BLaER1 (cell line): Measurements from ENCODE around the gene DDX27.
"Not testable (repeated sequence)": the region's sequence is repeated elsewhere in the genome, so short reads cannot be mapped to it uniquely, and the experiment has no call there.

ENCODE experiments used
- H3K27ac ChIP-seq: shearing (Covaris generic); formaldehyde crosslinking; 2 replicates; pipeline ENCODE4 v1.8.1; 2022
- H3K27me3 ChIP-seq: shearing (Covaris generic); formaldehyde crosslinking; 2 replicates; pipeline ENCODE4 v1.8.1; 2022
- H3K36me3 ChIP-seq: shearing (Covaris generic); formaldehyde crosslinking; 2 replicates; pipeline ENCODE4 v1.8.1; 2022
- H3K4me1 ChIP-seq: shearing (Covaris generic); formaldehyde crosslinking; 2 replicates; pipeline ENCODE4 v1.8.1; 2022
- H3K4me2 ChIP-seq: shearing (Covaris generic); formaldehyde crosslinking; 2 replicates; pipeline ENCODE4 v1.8.1; 2022
- H3K4me3 ChIP-seq: shearing (Covaris generic); formaldehyde crosslinking; 2 replicates; pipeline ENCODE4 v1.8.1; 2022
- H3K9ac ChIP-seq: shearing (Covaris generic); formaldehyde crosslinking; 2 replicates; pipeline ENCODE4 v1.8.1; 2022
- H3K9me3 ChIP-seq: shearing (Covaris generic); formaldehyde crosslinking; 2 replicates; pipeline ENCODE4 v1.8.1; 2022
- H4K20me1 ChIP-seq: shearing (Covaris generic); formaldehyde crosslinking; 2 replicates; pipeline ENCODE4 v1.8.1; 2022
- Cebpa-rat ChIP-seq: shearing (Covaris generic); IDR thresholded peaks from 2 replicates; pipeline ENCODE4 v1.8.1; 2022

DDX27 gene

DNA sequence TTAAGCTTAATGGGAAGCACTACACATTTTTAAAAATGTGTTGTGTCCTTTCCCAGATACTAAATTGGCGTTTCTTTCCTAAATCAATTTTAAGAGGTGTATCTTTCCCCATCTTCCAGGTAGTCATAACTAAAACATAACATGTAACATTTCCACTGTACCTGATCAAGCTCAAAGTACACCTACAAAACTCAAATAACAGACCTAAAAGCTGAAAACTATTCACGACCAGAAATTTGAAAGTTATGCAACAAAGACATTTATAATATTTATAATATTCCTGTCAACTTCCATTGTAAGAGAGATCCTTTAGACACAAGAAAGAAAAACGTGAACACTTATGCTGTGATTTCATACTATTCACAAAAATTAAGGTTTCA lies 34.5 kb upstream of the DDX27 start:
- Histone ChIP-seq H3K4me3 (no peak overlapping the region), H3K36me3 (peaks cover 15% of the 10 kb centered on the region; the same call in 1 of the 2 replicates), H3K27me3 (no peaks in the 10 kb centered on the region), H4K20me1 (peaks cover 79% of the 10 kb centered on the region), H3K4me2 (peak overlapping the region; percentile 95; the same call in 1 of the 2 replicates), H3K4me1 (peaks cover 54% of the 10 kb centered on the region), H3K9ac (no peak overlapping the region), H3K27ac (no peak overlapping the region), H3K9me3 (no peaks in the 10 kb centered on the region)
- TF ChIP-seq Cebpa-rat, result no peak

- no peaks in the 10 kb centered on the region for H3K9me3 ChIP-seq
- H3K4me1 ChIP-seq, result peaks cover 49% of the 10 kb centered on the region
- H3K27ac ChIP-seq, result no peak overlapping the region
- no peak overlapping the region for H3K4me3 ChIP-seq
- TF ChIP-seq Cebpa-rat, result no peak
- H3K9ac ChIP-seq, result no peak overlapping the region
- H4K20me1 ChIP-seq, result peaks cover 73% of the 10 kb centered on the region
- peak overlapping the region; percentile 95 for H3K4me2 ChIP-seq
- H3K27me3 ChIP-seq, result no peaks in the 10 kb centered on the region
- peaks cover 15% of the 10 kb centered on the region; the same call in 1 of the 2 replicates for H3K36me3 ChIP-seq
Measured at GRCh38 chr20:49185071-49185761, 34.0 kb upstream of the DDX27 start.

DNA sequence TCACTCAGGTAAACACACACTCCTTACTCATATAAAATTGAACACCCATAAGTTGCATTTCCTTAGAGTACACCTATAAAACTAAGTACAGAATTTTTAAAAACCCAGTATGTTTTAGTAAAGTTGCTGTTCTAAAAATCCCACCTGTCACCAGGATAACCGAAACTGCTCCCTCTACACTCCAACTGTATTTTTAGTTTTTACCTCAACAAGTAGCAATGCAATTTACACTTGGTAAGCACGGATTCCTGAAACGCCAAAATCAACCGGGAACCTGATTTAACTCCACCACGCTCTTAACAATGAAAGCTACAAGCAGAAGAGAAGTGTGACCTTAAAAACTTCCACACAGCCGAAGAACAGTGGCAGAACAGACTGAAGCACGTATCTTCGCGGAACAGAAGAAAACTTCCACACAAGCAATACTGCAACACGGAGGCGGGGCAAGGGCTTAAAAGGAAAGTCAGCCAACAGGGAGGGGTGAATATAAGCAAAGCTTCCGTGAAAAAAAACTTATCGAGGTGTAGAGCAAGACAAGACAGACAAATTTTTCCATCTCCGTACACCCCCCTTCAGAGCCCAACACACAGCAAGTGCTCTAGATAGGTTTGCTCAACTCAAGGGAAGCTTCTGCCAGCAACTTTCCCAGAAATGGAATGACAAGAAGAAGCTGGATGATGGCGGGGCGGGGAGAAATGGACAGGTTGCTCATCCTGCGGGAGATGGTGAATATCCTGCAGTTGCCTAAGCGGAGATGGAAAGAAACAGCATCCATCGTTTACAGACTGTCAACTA lies 32.5 kb upstream of the DDX27 start:
- no peaks in the 10 kb centered on the region for H3K9me3 ChIP-seq
- no peak for TF ChIP-seq Cebpa-rat
- peaks cover 15% of the 10 kb centered on the region; the same call in 1 of the 2 replicates for H3K36me3 ChIP-seq
- H4K20me1 ChIP-seq, result peaks cover 58% of the 10 kb centered on the region
- H3K4me3 ChIP-seq, result peak overlapping the region; percentile 97
- peak overlapping the region; percentile 95 for H3K4me2 ChIP-seq
- peak overlapping the region; percentile 96 for H3K9ac ChIP-seq
- H3K27ac ChIP-seq, result peak overlapping the region; percentile 96
- H3K27me3 ChIP-seq, result no peaks in the 10 kb centered on the region
- peaks cover 37% of the 10 kb centered on the region for H3K4me1 ChIP-seq

GRCh38 chr20:49187330-49187850 lies 31.8 kb upstream of the DDX27 start:
- TF ChIP-seq Cebpa-rat, result no peak
- Histone ChIP-seq H3K9me3 (no peaks in the 10 kb centered on the region), H3K27ac (peak overlapping the region; percentile 96), H3K4me3 (peak overlapping the region; percentile 97), H3K27me3 (no peaks in the 10 kb centered on the region), H4K20me1 (peaks cover 51% of the 10 kb centered on the region), H3K9ac (peak overlapping the region; percentile 96), H3K36me3 (peaks cover 15% of the 10 kb centered on the region; the same call in 1 of the 2 replicates), H3K4me2 (peak overlapping the region; percentile 95), H3K4me1 (peaks cover 30% of the 10 kb centered on the region)

GRCh38 chr20:49187851-49188641 lies 31.2 kb upstream of the DDX27 start, which contains the start of gene STAU1:
STAU1 (minus strand) TSS chr20:49188334; CDS start chr20:49166201, 22,133 bp downstream.
- peaks cover 27% of the 10 kb centered on the region for H3K4me1 ChIP-seq
- H3K9me3 ChIP-seq, result no peaks in the 10 kb centered on the region
- peak within 1 kb of the TSS; percentile 97 for H3K4me3 ChIP-seq
- peak within 1 kb of the TSS; percentile 96 for H3K9ac ChIP-seq
- no peaks in the 10 kb centered on the region for H3K27me3 ChIP-seq
- TF ChIP-seq Cebpa-rat, result no peak
- H3K4me2 ChIP-seq, result peak within 1 kb of the TSS; percentile 95
- peaks cover 15% of the 10 kb centered on the region; the same call in 1 of the 2 replicates for H3K36me3 ChIP-seq
- H3K27ac ChIP-seq, result peak within 1 kb of the TSS; percentile 96
- peaks cover 45% of the 10 kb centered on the region for H4K20me1 ChIP-seq

- H3K9ac ChIP-seq, H3K4me2 ChIP-seq, H3K36me3 ChIP-seq, H3K4me3 ChIP-seq, H3K27ac ChIP-seq, H4K20me1 ChIP-seq, H3K4me1 ChIP-seq, H3K27me3 ChIP-seq, H3K9me3 ChIP-seq: not testable (repeated sequence)
Measured at GRCh38 chr20:49192944-49193518, 26.2 kb upstream of the DDX27 start.

DNA sequence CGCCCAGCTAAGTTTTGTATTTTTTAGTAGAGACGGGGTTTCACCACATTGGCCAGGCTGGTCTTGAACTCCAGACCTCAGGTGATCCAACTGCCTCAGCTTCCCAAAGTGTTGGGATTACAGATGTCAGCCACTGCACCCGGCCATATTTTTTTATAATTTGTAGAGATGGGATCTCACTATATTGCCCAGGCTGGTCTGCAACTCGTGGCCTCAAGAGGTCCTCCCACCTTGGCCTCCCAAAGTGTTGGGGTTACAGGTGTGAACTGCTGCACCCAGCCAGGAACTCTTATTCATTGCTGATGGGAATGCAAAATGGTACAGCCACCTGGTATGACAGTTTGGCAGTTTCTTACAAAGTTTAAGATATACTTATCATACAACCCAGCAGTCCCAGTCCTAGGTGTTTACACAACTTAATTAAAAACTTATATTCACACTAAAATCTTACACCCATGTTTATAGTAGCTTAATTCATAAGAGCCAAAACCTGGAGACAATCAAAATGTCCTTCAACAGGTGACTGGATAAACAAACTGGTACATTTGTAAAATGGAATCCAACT lies 19.4 kb upstream of the DDX27 start:
- no peak overlapping the region for H3K4me2 ChIP-seq
- no peaks in the 10 kb centered on the region for H3K9me3 ChIP-seq
- H3K4me3 ChIP-seq, result no peak overlapping the region
- no peaks in the 10 kb centered on the region for H3K4me1 ChIP-seq
- no peak overlapping the region for H3K9ac ChIP-seq
- no peaks in the 10 kb centered on the region for H3K27me3 ChIP-seq
- H3K36me3 ChIP-seq, result no peaks in the 10 kb centered on the region
- no peak for TF ChIP-seq Cebpa-rat
- no peaks in the 10 kb centered on the region for H4K20me1 ChIP-seq
- H3K27ac ChIP-seq, result no peak overlapping the region

DNA sequence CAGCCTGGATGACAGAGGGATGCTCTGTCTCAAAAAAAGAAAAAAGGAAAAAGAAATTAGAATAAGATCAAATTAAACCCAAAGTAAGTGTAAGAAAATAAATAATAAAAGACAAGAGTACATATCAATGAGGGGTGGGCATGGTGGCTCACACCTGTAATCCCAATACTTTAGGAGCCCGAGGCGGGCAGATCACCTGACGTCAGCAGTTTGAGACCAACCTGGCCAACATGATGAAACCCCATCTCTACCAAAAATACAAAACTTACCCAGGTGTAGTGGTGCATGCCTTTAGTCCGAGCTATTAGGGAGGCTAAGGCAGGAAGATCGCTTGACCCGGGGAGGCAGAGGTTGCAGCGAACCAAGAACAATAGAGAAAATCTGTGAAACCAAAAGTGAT lies 16.2 kb upstream of the DDX27 start:
- H3K9me3 ChIP-seq, result 0 out of 2 replicates have a peak, but pooled peaks cover 3% of the 10 kb centered on the region
- no peak overlapping the region for H3K4me3 ChIP-seq
- H3K36me3 ChIP-seq, result no peaks in the 10 kb centered on the region
- TF ChIP-seq Cebpa-rat, result no peak
- no peak overlapping the region for H3K27ac ChIP-seq
- H3K4me2 ChIP-seq, result no peak overlapping the region
- no peaks in the 10 kb centered on the region for H4K20me1 ChIP-seq
- H3K4me1 ChIP-seq, result no peaks in the 10 kb centered on the region
- no peak overlapping the region for H3K9ac ChIP-seq
- H3K27me3 ChIP-seq, result no peaks in the 10 kb centered on the region

- Histone ChIP-seq H3K27ac (no peak overlapping the region), H3K4me1 (no peaks in the 10 kb centered on the region), H3K9me3 (0 out of 2 replicates have a peak, but pooled peaks cover 3% of the 10 kb centered on the region), H4K20me1 (no peaks in the 10 kb centered on the region), H3K36me3 (no peaks in the 10 kb centered on the region), H3K27me3 (no peaks in the 10 kb centered on the region), H3K4me3 (no peak overlapping the region), H3K9ac (no peak overlapping the region), H3K4me2 (no peak overlapping the region)
- no peak for TF ChIP-seq Cebpa-rat
Measured at GRCh38 chr20:49203746-49204145, 15.5 kb upstream of the DDX27 start.
